ENCODE results near the gene NEAT1.
"Not testable (repeated sequence)": the region's sequence is repeated elsewhere in the genome, so short reads cannot be mapped to it uniquely, and the experiment has no call there.

GRCh38 chr11:65465471-65465870, 42.9 kb downstream of the NEAT1 start:
- not testable (repeated sequence) for TF ChIP-seq CTCF, POLR2A (IDR thresholded peaks at IDR 0.05)
